ENCODE results near the gene KCNK10. TPM values are rescaled to one million over a fixed set of nuclear protein-coding genes. Genes with fewer than 3 reads are reported as not detected.

Gene KCNK10
- polyA plus RNA-seq, 1 donor, result 4.5 TPM

- H3K4me3 ChIP-seq (ENCODE audit: low read length), result no peak overlapping the region
- no peaks in the 10 kb centered on the region for H3K27me3 ChIP-seq (ENCODE audit: control insufficient read depth, insufficient read depth, low read length)
- no peaks in the 10 kb centered on the region for H3K36me3 ChIP-seq (ENCODE audit: control insufficient read depth, insufficient read depth, low read length)
- no CpG with 5 or more reads among the region's 7 CpGs for WGBS (ENCODE audit: insufficient coverage, low lambda C conversion rate)
- no peak for DNase-seq
- H3K9me3 ChIP-seq (ENCODE audit: control insufficient read depth, low read depth, low read length), result peaks cover 11% of the 10 kb centered on the region
- H3K27ac ChIP-seq (ENCODE audit: low read length), result no peak overlapping the region
- H3K4me1 ChIP-seq (ENCODE audit: control insufficient read depth, insufficient read depth, low read length), result peaks cover 9% of the 10 kb centered on the region
These were observed 155.0 kb downstream of the KCNK10 start for GRCh38 chr14:88168025-88168424.

GRCh38 chr14:88166616-88167015 is 156.5 kb downstream of the KCNK10 start:
- Histone ChIP-seq H3K4me1 (ENCODE audit: control insufficient read depth, insufficient read depth, low read length) (peaks cover 9% of the 10 kb centered on the region), H3K36me3 (ENCODE audit: control insufficient read depth, insufficient read depth, low read length) (no peaks in the 10 kb centered on the region), H3K27me3 (ENCODE audit: control insufficient read depth, insufficient read depth, low read length) (no peaks in the 10 kb centered on the region), H3K27ac (ENCODE audit: low read length) (peak overlapping the region; percentile 44), H3K9me3 (ENCODE audit: control insufficient read depth, low read depth, low read length) (peaks cover 11% of the 10 kb centered on the region), H3K4me3 (ENCODE audit: low read length) (no peak overlapping the region)
- WGBS (ENCODE audit: insufficient coverage, low lambda C conversion rate), result no CpG with 5 or more reads among the region's 3 CpGs
- peak in 1 of 2 donors; percentile 31 for DNase-seq

- Histone ChIP-seq H3K36me3 (ENCODE audit: control insufficient read depth, insufficient read depth, low read length) (no peaks in the 10 kb centered on the region), H3K4me3 (ENCODE audit: low read length) (no peak overlapping the region), H3K27me3 (ENCODE audit: control insufficient read depth, insufficient read depth, low read length) (no peaks in the 10 kb centered on the region), H3K27ac (ENCODE audit: low read length) (no peak overlapping the region), H3K4me1 (ENCODE audit: control insufficient read depth, insufficient read depth, low read length) (peaks cover 9% of the 10 kb centered on the region), H3K9me3 (ENCODE audit: control insufficient read depth, low read depth, low read length) (peaks cover 7% of the 10 kb centered on the region)
- no CpG with 5 or more reads among the region's 3 CpGs for WGBS (ENCODE audit: insufficient coverage, low lambda C conversion rate)
- DNase-seq, result no peak
These were observed 158.0 kb downstream of the KCNK10 start for GRCh38 chr14:88164906-88165534.

GRCh38 chr14:88163731-88164255 is 159.3 kb downstream of the KCNK10 start:
- peak in 1 of 2 donors; percentile 20 for DNase-seq
- no peaks in the 10 kb centered on the region for H3K27me3 ChIP-seq (ENCODE audit: control insufficient read depth, insufficient read depth, low read length)
- H3K9me3 ChIP-seq (ENCODE audit: control insufficient read depth, low read depth, low read length), result no peaks in the 10 kb centered on the region
- WGBS (ENCODE audit: insufficient coverage, low lambda C conversion rate), result 40% methylated on average over 1 of the region's 4 CpGs
- no peak overlapping the region for H3K4me3 ChIP-seq (ENCODE audit: low read length)
- H3K27ac ChIP-seq (ENCODE audit: low read length), result no peak overlapping the region
- H3K4me1 ChIP-seq (ENCODE audit: control insufficient read depth, insufficient read depth, low read length), result peaks cover 9% of the 10 kb centered on the region
- no peaks in the 10 kb centered on the region for H3K36me3 ChIP-seq (ENCODE audit: control insufficient read depth, insufficient read depth, low read length)

- WGBS (ENCODE audit: insufficient coverage, low lambda C conversion rate), result no CpG with 5 or more reads among the region's 1 CpG
- Histone ChIP-seq H3K27ac (ENCODE audit: low read length) (no peak overlapping the region), H3K27me3 (ENCODE audit: control insufficient read depth, insufficient read depth, low read length) (no peaks in the 10 kb centered on the region), H3K4me1 (ENCODE audit: control insufficient read depth, insufficient read depth, low read length) (no peaks in the 10 kb centered on the region), H3K36me3 (ENCODE audit: control insufficient read depth, insufficient read depth, low read length) (no peaks in the 10 kb centered on the region), H3K4me3 (ENCODE audit: low read length) (no peak overlapping the region), H3K9me3 (ENCODE audit: control insufficient read depth, low read depth, low read length) (no peaks in the 10 kb centered on the region)
- DNase-seq, result no peak
These were observed 166.9 kb downstream of the KCNK10 start for GRCh38 chr14:88156127-88156526.

GRCh38 chr14:88154926-88155325 is 168.1 kb downstream of the KCNK10 start:
- no peak for DNase-seq
- 60% methylated on average over 1 of the region's 6 CpGs for WGBS (ENCODE audit: insufficient coverage, low lambda C conversion rate)
- Histone ChIP-seq H3K9me3 (ENCODE audit: control insufficient read depth, low read depth, low read length) (no peaks in the 10 kb centered on the region), H3K4me3 (ENCODE audit: low read length) (no peak overlapping the region), H3K4me1 (ENCODE audit: control insufficient read depth, insufficient read depth, low read length) (no peaks in the 10 kb centered on the region), H3K27ac (ENCODE audit: low read length) (no peak overlapping the region), H3K27me3 (ENCODE audit: control insufficient read depth, insufficient read depth, low read length) (no peaks in the 10 kb centered on the region), H3K36me3 (ENCODE audit: control insufficient read depth, insufficient read depth, low read length) (no peaks in the 10 kb centered on the region)

- H3K4me1 ChIP-seq (ENCODE audit: control insufficient read depth, insufficient read depth, low read length), result no peaks in the 10 kb centered on the region
- DNase-seq, result no peak
- 100% methylated on average over 2 of the region's 4 CpGs for WGBS (ENCODE audit: insufficient coverage, low lambda C conversion rate)
These were observed 168.7 kb downstream of the KCNK10 start for GRCh38 chr14:88154321-88154720.

GRCh38 chr14:88146881-88147649 is 176.0 kb downstream of the KCNK10 start:
- DNase-seq, result no peak
- no peaks in the 10 kb centered on the region for H3K27me3 ChIP-seq (ENCODE audit: control insufficient read depth, insufficient read depth, low read length)
- H3K4me1 ChIP-seq (ENCODE audit: control insufficient read depth, insufficient read depth, low read length), result no peaks in the 10 kb centered on the region
- no CpG with 5 or more reads among the region's 8 CpGs for WGBS (ENCODE audit: insufficient coverage, low lambda C conversion rate)
- no peak overlapping the region for H3K27ac ChIP-seq (ENCODE audit: low read length)
- H3K36me3 ChIP-seq (ENCODE audit: control insufficient read depth, insufficient read depth, low read length), result no peaks in the 10 kb centered on the region
- peaks cover 9% of the 10 kb centered on the region for H3K9me3 ChIP-seq (ENCODE audit: control insufficient read depth, low read depth, low read length)
- no peak overlapping the region for H3K4me3 ChIP-seq (ENCODE audit: low read length)

More at GRCh38 chr14:88154321-88154720, 168.7 kb downstream of the KCNK10 start:
- Histone ChIP-seq H3K4me3 (ENCODE audit: low read length) (no peak overlapping the region), H3K36me3 (ENCODE audit: control insufficient read depth, insufficient read depth, low read length) (no peaks in the 10 kb centered on the region), H3K27me3 (ENCODE audit: control insufficient read depth, insufficient read depth, low read length) (no peaks in the 10 kb centered on the region), H3K9me3 (ENCODE audit: control insufficient read depth, low read depth, low read length) (no peaks in the 10 kb centered on the region), H3K27ac (ENCODE audit: low read length) (no peak overlapping the region)

GRCh38 chr14:88143810-88144209 is 179.3 kb downstream of the KCNK10 start:
- WGBS (ENCODE audit: insufficient coverage, low lambda C conversion rate), result no CpG with 5 or more reads among the region's 2 CpGs
- H3K27ac ChIP-seq (ENCODE audit: low read length), result no peak overlapping the region
- H3K4me3 ChIP-seq (ENCODE audit: low read length), result no peak overlapping the region

GRCh38 chr14:88142997-88143396 is 180.1 kb downstream of the KCNK10 start:
- no CpG with 5 or more reads among the region's 7 CpGs for WGBS (ENCODE audit: insufficient coverage, low lambda C conversion rate)
- no peaks in the 10 kb centered on the region for H3K36me3 ChIP-seq (ENCODE audit: control insufficient read depth, insufficient read depth, low read length)
- no peak overlapping the region for H3K4me3 ChIP-seq (ENCODE audit: low read length)
- no peaks in the 10 kb centered on the region for H3K4me1 ChIP-seq (ENCODE audit: control insufficient read depth, insufficient read depth, low read length)
- DNase-seq, result no peak
- no peaks in the 10 kb centered on the region for H3K27me3 ChIP-seq (ENCODE audit: control insufficient read depth, insufficient read depth, low read length)
- H3K27ac ChIP-seq (ENCODE audit: low read length), result no peak overlapping the region
- peaks cover 9% of the 10 kb centered on the region for H3K9me3 ChIP-seq (ENCODE audit: control insufficient read depth, low read depth, low read length)

More at GRCh38 chr14:88143810-88144209, 179.3 kb downstream of the KCNK10 start:
- no peaks in the 10 kb centered on the region for H3K27me3 ChIP-seq (ENCODE audit: control insufficient read depth, insufficient read depth, low read length)
- no peak for DNase-seq
- H3K4me1 ChIP-seq (ENCODE audit: control insufficient read depth, insufficient read depth, low read length), result no peaks in the 10 kb centered on the region
- no peaks in the 10 kb centered on the region for H3K36me3 ChIP-seq (ENCODE audit: control insufficient read depth, insufficient read depth, low read length)
- peaks cover 9% of the 10 kb centered on the region for H3K9me3 ChIP-seq (ENCODE audit: control insufficient read depth, low read depth, low read length)
